ENCODE data around the gene ANKMY1.

- TF ChIP-seq CTCF (IDR thresholded peaks at IDR 0.05; ENCODE audit: insufficient read depth, low read length), result no peak
- TF ChIP-seq REST (IDR thresholded peaks at IDR 0.05; ENCODE audit: insufficient replicate concordance, low read depth), result no peak
- no peak for TF ChIP-seq SPI1 (IDR thresholded peaks at IDR 0.05; ENCODE audit: borderline replicate concordance, low read depth)
- TF ChIP-seq POLR2AphosphoS5 (IDR thresholded peaks at IDR 0.05; ENCODE audit: low read depth), result no peak
These were observed 114.7 kb downstream of the ANKMY1 start for GRCh38 chr2:240442891-240443715.
